Measurements from ENCODE around the gene SPHK1.

Gene SPHK1

GRCh38 chr17:76357597-76358158 lies 26.7 kb upstream of the SPHK1 start:
- TF ChIP-seq SIN3A (IDR thresholded peaks at IDR 0.05; ENCODE audit: borderline replicate concordance, insufficient read depth, low read length) = no peak
- TF ChIP-seq POLR2AphosphoS5 (IDR thresholded peaks at IDR 0.05; ENCODE audit: low read depth, low read length) = no peak
- TF ChIP-seq TAF1 (IDR thresholded peaks at IDR 0.05; ENCODE audit: borderline replicate concordance, insufficient read depth, low read length) = no peak
- no peak for TF ChIP-seq FOXP2 (optimal IDR thresholded peaks at IDR 0.05; ENCODE audit: borderline replicate concordance, extremely low read depth, extremely low read length, insufficient read depth)
- no peak for TF ChIP-seq REST (IDR thresholded peaks at IDR 0.05; ENCODE audit: insufficient read depth in 1 of 2, low read depth in 2 of 2, low read length in 2 of 2)

GRCh38 chr17:76359375-76359774 lies 25.0 kb upstream of the SPHK1 start:
- TF ChIP-seq TAF1 (IDR thresholded peaks at IDR 0.05; ENCODE audit: borderline replicate concordance, insufficient read depth, low read length) = no peak
- no peak for TF ChIP-seq REST (IDR thresholded peaks at IDR 0.05; ENCODE audit: insufficient read depth in 1 of 2, low read depth in 2 of 2, low read length in 2 of 2)

- TF ChIP-seq REST (IDR thresholded peaks at IDR 0.05; ENCODE audit: insufficient read depth in 1 of 2, low read depth in 2 of 2, low read length in 2 of 2) (no peak), TAF1 (IDR thresholded peaks at IDR 0.05; ENCODE audit: borderline replicate concordance, insufficient read depth, low read length) (no peak), POLR2AphosphoS5 (IDR thresholded peaks at IDR 0.05; ENCODE audit: low read depth, low read length) (no peak), FOXP2 (optimal IDR thresholded peaks at IDR 0.05; ENCODE audit: borderline replicate concordance, extremely low read depth, extremely low read length, insufficient read depth) (no peak), SIN3A (IDR thresholded peaks at IDR 0.05; ENCODE audit: borderline replicate concordance, insufficient read depth, low read length) (no peak)
Observed at GRCh38 chr17:76360461-76360860, 23.9 kb upstream of the SPHK1 start.

- TF ChIP-seq POLR2AphosphoS5 (IDR thresholded peaks at IDR 0.05; ENCODE audit: low read depth, low read length) (no peak), FOXP2 (optimal IDR thresholded peaks at IDR 0.05; ENCODE audit: borderline replicate concordance, extremely low read depth, extremely low read length, insufficient read depth) (no peak), TAF1 (IDR thresholded peaks at IDR 0.05; ENCODE audit: borderline replicate concordance, insufficient read depth, low read length) (no peak), REST (IDR thresholded peaks at IDR 0.05; ENCODE audit: insufficient read depth in 1 of 2, low read depth in 2 of 2, low read length in 2 of 2) (no peak), SIN3A (IDR thresholded peaks at IDR 0.05; ENCODE audit: borderline replicate concordance, insufficient read depth, low read length) (no peak)
Observed at GRCh38 chr17:76363107-76363842, 21.1 kb upstream of the SPHK1 start.

Data from PFSK-1 (cell line).